Dermis blood vessel endothelial cell (primary cell): ENCODE measurements around the gene GSTM5. TPM values are rescaled to one million over a fixed set of nuclear protein-coding genes. Genes with fewer than 3 reads are reported as not detected.
"Not testable (repeated sequence)": the region's sequence is repeated elsewhere in the genome, so short reads cannot be mapped to it uniquely, and the experiment has no call there.

Experiments
- DNase-seq: peaks from one replicate; pipeline ENCODE4 v3.0.0; 2010
- total RNA-seq: library from RNA; depleted of rRNA; stranded (reverse); fragments of >200 nt; gene quantifications from 2 replicates; pipeline ENCODE4 v1.2.3, GENCODE V29; 2014

GSTM5 gene
- total RNA-seq, 1 donor from 2014 or later = under 0.01 TPM

DNA sequence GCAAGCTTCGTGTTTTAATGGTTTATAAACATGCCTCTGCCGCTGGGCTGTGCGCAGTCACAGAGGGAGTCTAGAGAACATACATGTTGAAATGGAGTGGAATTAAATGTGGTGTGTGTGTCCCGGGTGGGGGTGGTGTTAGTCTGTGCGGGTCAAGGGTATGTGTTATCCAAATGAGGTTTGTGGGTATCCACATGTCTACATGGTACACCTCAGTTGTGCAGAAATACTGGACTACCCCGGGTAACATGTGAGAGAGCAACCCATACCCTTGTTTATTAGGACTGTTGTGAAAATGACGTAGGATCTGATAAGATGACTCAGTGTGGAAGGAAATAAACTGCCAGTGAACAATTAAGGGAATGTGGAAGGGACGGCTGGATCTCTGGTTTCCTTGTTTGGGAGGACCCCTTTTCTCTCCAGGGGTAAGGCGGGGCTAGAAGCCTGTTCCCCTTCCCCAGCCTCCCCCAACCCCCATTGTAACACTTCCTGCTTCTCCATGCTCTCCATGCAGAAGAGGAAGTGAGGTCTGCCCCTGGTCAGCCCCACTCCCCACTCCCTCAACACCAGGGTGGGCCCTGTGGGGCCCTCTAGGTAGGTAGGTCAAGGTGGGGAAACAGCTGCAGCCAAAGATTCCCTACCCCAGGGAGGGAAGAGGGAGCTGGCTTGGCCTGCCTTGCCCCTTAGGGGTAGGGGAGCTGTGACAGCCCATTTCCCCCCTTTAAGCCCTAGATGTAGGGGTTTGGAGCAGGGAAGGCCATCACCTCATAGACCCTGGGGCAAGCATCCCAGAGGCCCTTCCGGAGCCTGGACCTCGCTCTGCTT, 51.0 kb downstream of the GSTM5 start:
- DNase-seq = peak; percentile 76

DNA sequence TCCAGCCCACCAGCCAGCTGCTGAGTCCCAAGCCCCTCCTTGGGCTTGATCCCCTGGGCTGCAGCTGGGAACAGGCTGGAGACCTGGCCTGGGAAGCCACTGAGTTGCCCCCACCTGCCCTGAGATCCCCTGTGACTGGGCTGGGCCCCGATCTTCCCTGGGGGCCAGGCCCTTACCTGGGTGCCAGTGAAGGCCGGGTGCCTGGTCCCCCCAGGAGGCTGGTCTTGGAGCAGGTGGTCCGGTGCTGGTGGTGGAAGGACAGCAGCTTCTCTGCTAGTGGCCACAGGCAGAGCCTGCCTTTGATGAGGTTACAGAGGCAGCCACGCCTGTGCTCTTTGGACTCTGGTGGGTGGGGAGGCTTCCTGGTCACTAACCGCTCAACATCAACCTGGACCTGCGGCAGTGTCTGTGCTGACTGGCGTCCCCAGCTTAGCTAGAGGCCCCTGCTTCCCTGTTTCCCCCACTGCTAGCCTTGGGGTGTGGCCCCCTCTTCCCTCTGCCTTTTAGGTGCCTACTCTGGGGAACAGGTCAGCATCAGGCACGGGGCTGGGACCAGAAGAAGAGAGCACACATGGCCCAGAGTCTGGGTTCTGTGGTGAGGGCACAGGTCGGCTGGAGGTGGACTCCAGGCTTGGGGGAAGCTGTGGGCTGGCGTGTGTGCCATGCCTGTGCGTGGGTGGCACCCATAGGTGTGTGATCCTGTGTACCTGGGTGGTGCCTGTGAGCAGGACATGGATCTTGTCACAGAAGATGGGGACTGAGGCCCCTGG, 51.8 kb downstream of the GSTM5 start, which contains the start of gene EPS8L3:
Gene EPS8L3, minus strand, starts transcription at position 278 of the 770 bp plus-strand sequence. CDS start 2,174 bp downstream, outside the sequence.
- DNase-seq = no peak

DNA sequence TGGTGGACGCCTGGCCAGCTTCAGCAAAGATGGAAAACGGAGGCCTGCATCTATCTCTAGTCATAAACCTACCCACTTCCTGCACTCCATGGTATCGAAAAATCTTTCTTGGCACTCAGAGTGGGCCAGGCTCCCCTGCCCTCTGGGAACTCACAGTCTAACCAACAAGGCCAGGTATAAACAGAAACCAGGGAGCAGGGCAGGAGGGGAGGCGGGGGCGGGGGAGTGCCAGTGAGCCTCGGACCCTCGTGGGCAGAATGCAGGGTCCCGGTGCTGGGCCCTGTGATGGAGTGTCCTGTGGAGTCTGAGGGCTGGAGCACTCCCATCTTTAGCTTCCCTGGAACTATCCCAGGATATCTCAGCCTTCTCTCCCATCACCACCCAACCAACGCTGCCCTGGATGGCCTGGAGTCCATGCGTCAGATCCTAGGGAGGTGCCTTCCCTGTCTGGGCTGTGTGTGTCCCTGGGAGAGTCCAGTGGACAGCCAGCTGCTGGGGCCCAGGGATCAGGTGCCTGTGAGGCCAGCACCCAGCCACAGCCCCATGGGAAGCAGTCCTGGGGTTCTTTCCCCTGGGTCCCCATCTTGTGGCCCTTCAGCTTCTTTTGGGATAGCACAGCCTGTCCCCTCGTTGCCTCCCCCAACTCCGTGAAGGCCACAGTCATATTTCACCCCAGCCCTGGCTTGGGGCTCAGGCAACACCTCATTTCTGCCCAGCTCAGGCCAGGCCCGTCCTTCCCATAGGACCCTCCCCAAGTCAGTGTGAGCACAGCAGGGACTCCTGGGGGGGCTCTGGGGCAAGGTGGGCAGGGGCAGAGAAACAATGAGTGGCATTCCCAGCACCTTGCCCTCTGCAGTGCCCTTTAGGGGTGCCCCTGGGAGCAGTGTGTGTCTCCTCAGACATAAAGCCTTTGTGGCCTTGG, 52.8 kb downstream of the GSTM5 start:
- DNase-seq = no peak

DNA sequence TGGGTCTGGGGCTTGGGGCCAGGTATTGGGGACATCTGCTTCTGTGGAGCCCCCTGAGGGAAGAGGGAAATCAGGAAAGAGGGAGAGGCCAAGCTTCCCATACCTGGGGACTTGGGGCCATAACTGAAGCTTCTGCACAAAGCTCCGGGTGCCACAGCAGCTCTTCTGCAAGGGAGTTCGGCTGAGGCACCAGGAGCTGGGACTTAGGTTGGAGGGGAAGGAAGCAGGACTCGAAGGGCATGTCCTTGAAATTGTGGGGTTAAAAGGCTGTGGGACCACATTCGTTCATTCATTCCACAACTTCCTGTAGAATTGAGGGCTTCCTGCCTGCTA, 53.4 kb downstream of the GSTM5 start:
- DNase-seq = no peak

DNA sequence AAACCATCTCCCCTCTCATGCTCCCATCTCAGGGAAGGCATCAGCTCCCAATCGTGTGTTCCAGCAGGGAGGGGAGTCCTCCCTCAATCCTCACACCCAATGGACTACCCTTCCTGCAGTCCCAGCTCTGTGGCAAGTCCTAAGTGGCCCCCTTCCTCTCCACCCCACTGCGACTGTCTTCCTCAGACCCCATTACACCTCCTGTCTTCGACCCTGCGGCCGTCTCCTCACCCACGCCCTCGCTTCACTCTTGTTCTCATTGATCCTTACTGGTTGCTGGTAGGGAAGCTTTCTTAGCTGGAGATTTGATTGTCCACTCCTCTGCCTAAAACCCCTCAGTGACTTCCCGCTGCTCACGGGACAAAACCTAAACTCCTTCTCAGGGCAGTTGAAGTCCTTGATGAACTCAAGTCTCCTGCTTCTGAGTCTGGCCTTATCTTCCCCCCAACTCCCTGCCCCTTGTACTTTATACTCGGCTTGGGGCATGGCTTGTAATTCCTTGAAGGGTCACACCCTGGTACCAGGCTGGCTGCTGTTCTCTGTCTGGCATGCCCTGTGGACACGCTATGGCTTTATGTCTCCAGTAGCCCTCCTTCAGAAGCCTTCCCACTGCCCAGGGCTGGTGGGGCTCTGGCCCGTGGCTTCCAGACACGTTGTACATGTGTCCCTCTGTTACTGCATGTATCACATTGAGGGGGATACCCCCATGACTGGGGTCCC, 54.0 kb downstream of the GSTM5 start:
- DNase-seq = no peak

DNA sequence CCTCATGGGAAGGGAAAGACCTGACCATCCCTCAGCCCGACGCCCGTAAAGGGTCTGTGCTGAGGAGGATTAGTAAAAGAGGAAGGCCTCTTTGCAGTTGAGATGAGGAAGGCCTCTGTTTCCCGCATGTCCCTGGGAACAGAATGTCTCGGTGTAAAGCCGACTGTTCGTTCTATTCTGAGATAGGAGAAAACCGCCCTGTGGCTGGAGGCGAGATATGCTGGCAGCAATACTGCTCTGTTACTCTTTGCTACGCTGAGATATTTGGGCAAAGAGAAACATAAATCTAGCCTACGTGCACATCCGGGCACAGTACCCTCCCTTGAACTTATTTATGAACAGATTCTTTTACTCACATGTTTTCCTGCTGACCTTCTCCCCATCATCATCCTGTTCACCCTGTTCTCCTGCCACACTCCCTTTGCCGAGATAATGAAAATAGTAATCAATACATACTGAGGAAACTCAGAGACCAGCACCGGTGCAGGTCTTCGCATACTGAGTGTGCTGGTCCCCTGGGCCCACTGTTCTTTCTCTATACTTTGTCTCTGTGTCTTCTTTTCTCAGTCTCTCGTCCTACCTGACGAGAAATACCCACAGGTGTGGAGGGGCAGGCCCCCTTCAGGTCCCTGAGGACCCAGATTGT, 55.1 kb downstream of the GSTM5 start:
- not testable (repeated sequence) for DNase-seq

Other genes starting within 250 kb of the GSTM5 start
- gene SYPL2, start 245.7 kb upstream of the GSTM5 start, total RNA-seq = under 0.01 TPM in 1 of 2 replicates, not detected in the other
- 1.3 and 1.5 TPM in 2 replicates for gene ATXN7L2, start 228.3 kb upstream of the GSTM5 start, total RNA-seq
- 6.5 and 7.5 TPM in 2 replicates for gene CYB561D1, start 218.2 kb upstream of the GSTM5 start, total RNA-seq
- 0.65 and 1.7 TPM in 2 replicates for gene AMIGO1, start 202.5 kb upstream of the GSTM5 start, total RNA-seq
- under 0.01 TPM in 1 of 2 replicates, not detected in the other for gene GPR61, start 172.4 kb upstream of the GSTM5 start, total RNA-seq
- 16.3 and 22.9 TPM in 2 replicates for gene GNAI3, start 163.6 kb upstream of the GSTM5 start, total RNA-seq
- not detected in 2 replicates for gene GNAT2, start 92.6 kb upstream of the GSTM5 start, total RNA-seq
- gene AMPD2, start 92.4 kb upstream of the GSTM5 start, total RNA-seq = 32.0 and 40.4 TPM in 2 replicates
- 1.5 and 2.7 TPM in 2 replicates for gene GSTM4, start 56.2 kb upstream of the GSTM5 start, total RNA-seq
- gene GSTM2, start 44.2 kb upstream of the GSTM5 start, total RNA-seq = 4.0 and 4.1 TPM in 2 replicates
- 8.5 TPM in 1 of 2 replicates, not detected in the other for gene GSTM1, start 24.4 kb upstream of the GSTM5 start, total RNA-seq
- 25.1 and 54.1 TPM in 2 replicates for gene GSTM3, start 28.8 kb downstream of the GSTM5 start, total RNA-seq
- not detected in 2 replicates for gene EPS8L3, start 51.7 kb downstream of the GSTM5 start, total RNA-seq
- 19.6 and 21.1 TPM in 2 replicates for gene CSF1, start 198.6 kb downstream of the GSTM5 start, total RNA-seq